GM20431 (cell line): ENCODE data around the gene GDPD3.

Source experiments
- in situ Hi-C: fragments of 300-500 bp; cut with MseI, MboI; formaldehyde crosslinking; loops from one replicate; pipeline ENCODE4 v1.15.0; 2020; ENCODE audit warnings: low sequenced_read_pairs; ENCODE audit not compliant: unreplicated experiment

The GDPD3 gene

GRCh38 chr16:30064729-30065101, 48.6 kb downstream of the GDPD3 start:
- in situ Hi-C loops = no loop called here

GRCh38 chr16:30063893-30064728, 49.2 kb downstream of the GDPD3 start:
- in situ Hi-C loops = no loop called here

- in situ Hi-C loops = no loop called here
Measured at GRCh38 chr16:30063278-30063892, 50.0 kb downstream of the GDPD3 start.

- in situ Hi-C loops = no loop called here
Measured at GRCh38 chr16:30060836-30061554, 52.3 kb downstream of the GDPD3 start.

GRCh38 chr16:30060346-30060745, 53.0 kb downstream of the GDPD3 start:
- in situ Hi-C loops = no loop called here

GRCh38 chr16:30054959-30055553, 58.3 kb downstream of the GDPD3 start:
- in situ Hi-C loops = no loop called here
